Measurements from ENCODE around the gene GPR37.

GPR37 gene

DNA sequence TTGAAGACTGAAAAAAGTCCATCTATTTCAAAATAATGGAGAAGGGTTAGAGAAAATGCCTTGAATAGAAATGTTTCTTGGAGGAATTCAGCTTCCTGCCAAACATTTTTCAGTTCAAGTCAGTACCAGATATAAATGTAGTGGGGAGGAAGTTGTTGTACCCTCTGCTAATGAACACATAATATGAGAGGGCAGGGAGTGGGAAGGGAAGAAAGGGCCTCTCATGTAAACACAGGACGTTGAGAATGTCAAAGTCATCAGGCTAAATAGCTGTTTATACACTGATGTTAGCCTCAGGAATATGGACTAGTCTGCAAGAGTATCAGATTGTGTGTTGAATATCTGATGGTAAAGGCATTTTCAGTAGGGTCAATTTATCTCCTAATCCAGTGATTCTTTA, 37.0 kb downstream of the GPR37 start:
- no peak overlapping the region for H3K4me3 ChIP-seq (ENCODE audit: low read depth, low read length)
- H3K9ac ChIP-seq, result no peak overlapping the region
- no peaks in the 10 kb centered on the region for H3K79me2 ChIP-seq
- H3K9me3 ChIP-seq (ENCODE audit: control insufficient read depth, low read length), result no peaks in the 10 kb centered on the region
- H3K4me2 ChIP-seq (ENCODE audit: low read length), result no peak overlapping the region
- no peaks in the 10 kb centered on the region for H3K36me3 ChIP-seq (ENCODE audit: control insufficient read depth, insufficient read depth, low read length)
- H2AFZ ChIP-seq, result no peak overlapping the region
- TF ChIP-seq, protein P1, sequence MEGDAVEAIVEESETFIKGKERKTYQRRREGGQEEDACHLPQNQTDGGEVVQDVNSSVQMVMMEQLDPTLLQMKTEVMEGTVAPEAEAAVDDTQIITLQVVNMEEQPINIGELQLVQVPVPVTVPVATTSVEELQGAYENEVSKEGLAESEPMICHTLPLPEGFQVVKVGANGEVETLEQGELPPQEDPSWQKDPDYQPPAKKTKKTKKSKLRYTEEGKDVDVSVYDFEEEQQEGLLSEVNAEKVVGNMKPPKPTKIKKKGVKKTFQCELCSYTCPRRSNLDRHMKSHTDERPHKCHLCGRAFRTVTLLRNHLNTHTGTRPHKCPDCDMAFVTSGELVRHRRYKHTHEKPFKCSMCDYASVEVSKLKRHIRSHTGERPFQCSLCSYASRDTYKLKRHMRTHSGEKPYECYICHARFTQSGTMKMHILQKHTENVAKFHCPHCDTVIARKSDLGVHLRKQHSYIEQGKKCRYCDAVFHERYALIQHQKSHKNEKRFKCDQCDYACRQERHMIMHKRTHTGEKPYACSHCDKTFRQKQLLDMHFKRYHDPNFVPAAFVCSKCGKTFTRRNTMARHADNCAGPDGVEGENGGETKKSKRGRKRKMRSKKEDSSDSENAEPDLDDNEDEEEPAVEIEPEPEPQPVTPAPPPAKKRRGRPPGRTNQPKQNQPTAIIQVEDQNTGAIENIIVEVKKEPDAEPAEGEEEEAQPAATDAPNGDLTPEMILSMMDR (IDR thresholded peaks at IDR 0.05), result no peak
- H3K4me1 ChIP-seq, result no peaks in the 10 kb centered on the region
- H3K27me3 ChIP-seq (ENCODE audit: control insufficient read depth, insufficient read depth, low read length), result no peaks in the 10 kb centered on the region
- no peak overlapping the region for H3K27ac ChIP-seq

DNA sequence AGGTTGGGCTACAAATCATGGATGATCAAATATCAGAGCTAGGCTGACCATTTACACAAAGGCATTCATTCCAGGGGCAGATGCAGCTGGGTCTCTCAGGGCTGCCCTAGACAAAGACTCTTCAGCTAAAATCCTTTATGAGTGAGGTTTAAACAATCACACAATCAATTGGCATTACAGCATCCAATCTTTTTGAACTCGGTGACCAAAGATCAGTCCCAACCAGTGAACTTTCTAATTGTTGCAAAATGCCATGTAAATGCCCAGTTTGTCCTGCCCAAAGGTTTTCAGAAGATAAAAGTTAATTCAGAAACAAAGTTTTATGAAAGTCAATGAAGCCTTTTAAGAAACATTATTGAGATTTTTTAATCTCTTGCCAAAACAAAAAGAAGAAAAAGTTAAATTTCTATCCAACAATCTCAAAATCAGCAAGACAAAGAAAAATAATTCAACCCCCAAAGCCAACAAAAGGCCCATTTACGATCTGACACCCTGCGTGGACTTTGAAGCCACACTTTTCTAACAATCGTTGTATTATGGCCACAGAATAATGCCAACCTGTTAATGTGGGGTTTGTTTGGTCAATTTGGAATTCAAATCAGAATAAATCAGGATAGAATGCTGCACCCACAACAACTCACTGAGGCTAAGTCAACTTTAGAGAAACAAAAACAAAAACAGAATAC, 40.9 kb downstream of the GPR37 start:
- no peaks in the 10 kb centered on the region for H3K27me3 ChIP-seq (ENCODE audit: control insufficient read depth, insufficient read depth, low read length)
- H3K79me2 ChIP-seq, result no peaks in the 10 kb centered on the region
- H2AFZ ChIP-seq, result no peak overlapping the region
- H3K9me3 ChIP-seq (ENCODE audit: control insufficient read depth, low read length), result no peaks in the 10 kb centered on the region
- TF ChIP-seq, protein P1 (IDR thresholded peaks at IDR 0.05), result no peak
- H3K4me3 ChIP-seq (ENCODE audit: low read depth, low read length), result no peak overlapping the region
- H3K36me3 ChIP-seq (ENCODE audit: control insufficient read depth, insufficient read depth, low read length), result no peaks in the 10 kb centered on the region
- H3K4me2 ChIP-seq (ENCODE audit: low read length), result no peak overlapping the region
- H3K27ac ChIP-seq, result no peak overlapping the region
- H3K4me1 ChIP-seq, result no peaks in the 10 kb centered on the region
- H3K9ac ChIP-seq, result no peak overlapping the region

DNA sequence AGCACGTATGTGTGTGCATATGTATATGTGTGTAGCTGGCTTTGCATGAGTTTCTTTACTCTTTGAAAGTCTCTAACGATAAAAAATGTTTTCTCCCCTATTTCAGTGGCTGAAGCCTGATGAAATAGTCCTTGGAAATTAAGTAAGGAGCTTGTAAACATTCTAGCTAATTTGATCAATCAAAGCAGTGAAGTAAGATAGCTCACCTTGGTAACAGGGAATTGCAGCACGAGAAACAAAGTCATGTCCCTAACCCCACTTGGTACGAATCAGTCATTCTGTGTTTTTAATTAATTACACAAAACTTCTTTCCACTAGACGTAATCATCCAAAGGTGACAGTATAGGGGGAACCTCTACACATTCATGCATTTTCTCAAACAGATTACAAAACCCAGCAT, 41.5 kb downstream of the GPR37 start:
- no peaks in the 10 kb centered on the region for H3K79me2 ChIP-seq
- no peaks in the 10 kb centered on the region for H3K36me3 ChIP-seq (ENCODE audit: control insufficient read depth, insufficient read depth, low read length)
- H2AFZ ChIP-seq, result no peak overlapping the region
- no peak overlapping the region for H3K9ac ChIP-seq
- no peaks in the 10 kb centered on the region for H3K4me1 ChIP-seq
- H3K27ac ChIP-seq, result no peak overlapping the region
- TF ChIP-seq, protein P1 (IDR thresholded peaks at IDR 0.05), result no peak
- H3K4me2 ChIP-seq (ENCODE audit: low read length), result no peak overlapping the region
- no peaks in the 10 kb centered on the region for H3K27me3 ChIP-seq (ENCODE audit: control insufficient read depth, insufficient read depth, low read length)
- no peaks in the 10 kb centered on the region for H3K9me3 ChIP-seq (ENCODE audit: control insufficient read depth, low read length)
- no peak overlapping the region for H3K4me3 ChIP-seq (ENCODE audit: low read depth, low read length)

DNA sequence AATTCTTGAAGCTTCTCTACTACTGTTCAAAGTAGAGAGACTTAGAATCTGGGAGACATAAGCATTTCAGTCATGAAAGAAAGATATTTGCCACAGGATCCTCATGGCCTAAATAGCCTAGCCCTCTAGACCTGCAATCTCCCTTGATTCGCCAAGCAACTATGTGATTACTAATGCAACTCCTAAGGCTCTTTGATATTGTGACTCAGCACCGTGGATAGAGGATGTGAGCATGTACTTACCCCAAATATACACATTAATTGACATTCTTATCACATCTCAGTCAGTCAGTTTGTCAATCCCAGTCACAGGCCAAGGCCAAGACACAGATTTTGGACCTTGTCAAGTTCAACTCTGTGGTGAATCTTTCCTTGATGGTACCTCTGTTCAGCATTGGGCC, 42.6 kb downstream of the GPR37 start:
- Histone ChIP-seq H3K79me2 (no peaks in the 10 kb centered on the region), H3K4me3 (ENCODE audit: low read depth, low read length) (no peak overlapping the region), H3K27me3 (ENCODE audit: control insufficient read depth, insufficient read depth, low read length) (no peaks in the 10 kb centered on the region), H3K9me3 (ENCODE audit: control insufficient read depth, low read length) (no peaks in the 10 kb centered on the region), H3K27ac (no peak overlapping the region), H2AFZ (no peak overlapping the region), H3K36me3 (ENCODE audit: control insufficient read depth, insufficient read depth, low read length) (no peaks in the 10 kb centered on the region), H3K4me2 (ENCODE audit: low read length) (no peak overlapping the region), H3K4me1 (no peaks in the 10 kb centered on the region), H3K9ac (no peak overlapping the region)
- TF ChIP-seq, protein P1 (IDR thresholded peaks at IDR 0.05), result no peak

DNA sequence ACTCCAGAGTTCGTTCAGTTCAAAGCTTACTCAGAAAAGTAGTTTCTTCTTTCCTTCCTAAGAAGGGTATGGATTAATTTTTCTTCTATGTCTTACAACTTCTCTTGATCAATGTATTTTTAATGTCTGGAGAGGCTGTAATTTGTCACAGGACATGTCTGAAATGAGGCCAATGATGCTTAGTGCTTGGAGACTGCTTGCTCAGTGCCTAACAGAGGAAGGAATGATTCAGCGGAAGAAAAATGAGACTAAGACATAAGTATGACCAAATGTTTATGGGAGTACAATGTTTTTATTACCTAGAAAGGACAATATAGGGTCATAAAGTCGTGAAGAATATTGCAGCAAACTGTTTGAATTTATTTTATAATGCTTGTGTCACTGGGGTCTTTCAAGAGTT, 43.3 kb downstream of the GPR37 start:
- H3K9me3 ChIP-seq (ENCODE audit: control insufficient read depth, low read length), result no peaks in the 10 kb centered on the region
- no peak overlapping the region for H3K4me3 ChIP-seq (ENCODE audit: low read depth, low read length)
- H3K36me3 ChIP-seq (ENCODE audit: control insufficient read depth, insufficient read depth, low read length), result no peaks in the 10 kb centered on the region
- no peaks in the 10 kb centered on the region for H3K79me2 ChIP-seq
- no peak overlapping the region for H3K27ac ChIP-seq
- no peaks in the 10 kb centered on the region for H3K4me1 ChIP-seq
- no peaks in the 10 kb centered on the region for H3K27me3 ChIP-seq (ENCODE audit: control insufficient read depth, insufficient read depth, low read length)
- TF ChIP-seq, protein P1 (IDR thresholded peaks at IDR 0.05), result no peak
- no peak overlapping the region for H2AFZ ChIP-seq
- H3K4me2 ChIP-seq (ENCODE audit: low read length), result no peak overlapping the region
- no peak overlapping the region for H3K9ac ChIP-seq
